Measurements from ENCODE around the gene ZFAND2A. TPM values are rescaled to one million over a fixed set of nuclear protein-coding genes. Genes with fewer than 3 reads are reported as not detected.

The ZFAND2A gene
- total and polyA plus RNA-seq, 8 donors = 0.89 to 93.6 (median 30.7) TPM

DNA sequence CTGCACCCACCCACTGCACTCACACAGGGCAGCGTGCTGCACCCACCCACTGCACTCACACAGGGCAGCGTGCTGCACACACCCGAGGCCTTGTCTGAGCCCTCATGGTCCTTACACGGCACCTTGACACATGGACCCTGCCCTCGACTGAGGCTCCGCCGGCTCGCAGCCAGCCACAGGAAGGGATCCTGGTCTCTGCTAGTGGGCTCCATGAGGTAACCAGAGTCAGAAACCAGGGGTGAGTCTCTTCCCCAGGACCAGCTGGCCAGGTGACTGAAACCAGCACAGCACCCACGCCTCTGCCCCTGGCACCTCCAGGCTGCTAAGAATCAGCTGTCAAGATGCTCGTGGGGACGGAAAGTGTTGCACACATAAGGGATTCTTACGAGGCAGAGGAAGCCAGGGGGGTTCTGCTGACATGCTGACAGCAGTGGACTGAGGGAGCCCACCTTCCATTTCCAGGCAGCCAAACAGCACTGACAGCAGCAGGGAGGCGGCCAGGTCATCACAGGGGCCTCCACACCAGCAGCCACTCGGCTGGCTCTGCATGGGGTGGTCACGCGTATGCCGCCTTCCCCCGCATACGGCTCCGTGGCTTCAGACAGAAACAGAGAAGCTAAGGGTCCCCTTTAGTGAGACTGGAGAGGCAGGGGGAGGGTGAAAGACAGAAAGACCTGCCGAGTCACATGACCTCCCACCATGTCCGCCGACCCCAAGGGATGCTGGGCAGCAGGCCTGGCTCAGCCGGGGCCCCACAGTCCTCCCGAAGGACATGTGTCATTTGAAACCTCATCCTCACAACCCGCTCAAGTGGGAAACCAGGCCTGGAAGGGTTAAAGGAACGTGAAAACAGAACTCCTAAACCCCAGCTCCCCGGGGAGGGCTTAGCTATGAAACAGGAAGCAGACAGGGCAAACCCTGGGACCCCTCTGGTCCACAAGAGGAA is 37.8 kb downstream of the ZFAND2A start:
- H3K36me3 ChIP-seq = peaks cover 0 to 20% (median 8%) of the 10 kb centered on the region in 4 donors
- peak overlapping the region in 3 of 5 donors; percentile 43 to 87 (median 86) for H3K27ac ChIP-seq
- intact Hi-C loops (cut with DNase I; ENCODE audit: low total_unique reads) = no loop called here

GRCh38 chr7:1121476-1121875 is 38.5 kb downstream of the ZFAND2A start:
- Histone ChIP-seq H3K4me1 (peaks cover 16 to 33% (median 28%) of the 10 kb centered on the region in 4 donors), H3K36me3 (peaks cover 0 to 13% (median 1%) of the 10 kb centered on the region in 4 donors), H3K27ac (no peak overlapping the region), H3K9me3 (no peaks in the 10 kb centered on the region), H3K27me3 (no peaks in the 10 kb centered on the region), H3K4me3 (no peak overlapping the region)
- intact Hi-C loops (cut with DNase I; ENCODE audit: low total_unique reads) = no loop called here
- WGBS, 5 donors = 81 to 98% (median 95%) methylated on average over 14 of the region's 14 CpGs
- no peak for DNase-seq
- TF ChIP-seq CTCF (IDR thresholded peaks at IDR 0.05) = no peak
- no peak for TF ChIP-seq EP300 (IDR thresholded peaks at IDR 0.05)
- TF ChIP-seq POLR2A (IDR thresholded peaks at IDR 0.05) = no peak
- no peak for TF ChIP-seq POLR2AphosphoS5 (IDR thresholded peaks at IDR 0.05)

More for the DNA sequence above, 37.8 kb downstream of the ZFAND2A start:
- TF ChIP-seq CTCF (IDR thresholded peaks at IDR 0.05) (no peak), EP300 (IDR thresholded peaks at IDR 0.05) (no peak), POLR2AphosphoS5 (IDR thresholded peaks at IDR 0.05) (no peak), POLR2A (IDR thresholded peaks at IDR 0.05) (no peak)
- no peak for DNase-seq
- Histone ChIP-seq H3K4me1 (peaks cover 16 to 33% (median 28%) of the 10 kb centered on the region in 4 donors), H3K4me3 (no peak overlapping the region), H3K27me3 (no peaks in the 10 kb centered on the region), H3K9me3 (no peaks in the 10 kb centered on the region)
- 81 to 87% (median 86%) methylated on average over 20 to 28 of the region's 28 CpGs for WGBS, 5 donors

- no peak for TF ChIP-seq EP300 (IDR thresholded peaks at IDR 0.05)
- TF ChIP-seq POLR2A (IDR thresholded peaks at IDR 0.05) = no peak
- no peak for TF ChIP-seq CTCF (IDR thresholded peaks at IDR 0.05)
- no peak for TF ChIP-seq POLR2AphosphoS5 (IDR thresholded peaks at IDR 0.05)
- no peak for DNase-seq
These were observed 39.2 kb downstream of the ZFAND2A start for GRCh38 chr7:1120791-1121190.

GRCh38 chr7:1119201-1119600 is 40.8 kb downstream of the ZFAND2A start:
- no peak for TF ChIP-seq EP300 (IDR thresholded peaks at IDR 0.05)
- no peak for TF ChIP-seq POLR2AphosphoS5 (IDR thresholded peaks at IDR 0.05)
- TF ChIP-seq CTCF (IDR thresholded peaks at IDR 0.05) = no peak
- no peak for TF ChIP-seq POLR2A (IDR thresholded peaks at IDR 0.05)
- WGBS, 5 donors = 73 to 82% (median 77%) methylated on average over 5 of the region's 5 CpGs
- Histone ChIP-seq H3K27ac (no peak overlapping the region), H3K27me3 (no peaks in the 10 kb centered on the region), H3K36me3 (no peaks in the 10 kb centered on the region), H3K4me1 (peaks cover 5 to 16% (median 15%) of the 10 kb centered on the region in 4 donors), H3K4me3 (no peak overlapping the region), H3K9me3 (no peaks in the 10 kb centered on the region)
- intact Hi-C loops (cut with DNase I; ENCODE audit: low total_unique reads) = no loop called here
- no peak for DNase-seq

More at GRCh38 chr7:1120791-1121190, 39.2 kb downstream of the ZFAND2A start:
- 91 to 95% (median 93%) methylated on average over 22 of the region's 22 CpGs for WGBS, 5 donors
- Histone ChIP-seq H3K27me3 (no peaks in the 10 kb centered on the region), H3K4me1 (peaks cover 16 to 32% (median 28%) of the 10 kb centered on the region in 4 donors), H3K36me3 (peaks cover 0 to 6% (median 0%) of the 10 kb centered on the region in 4 donors), H3K9me3 (no peaks in the 10 kb centered on the region), H3K4me3 (no peak overlapping the region), H3K27ac (no peak overlapping the region)
- intact Hi-C loops (cut with DNase I; ENCODE audit: low total_unique reads) = no loop called here
